Amniotic epithelial cell (primary cell): ENCODE results near the gene NPC1.

Experiments
- DNase-seq: peaks from one replicate; pipeline ENCODE4 v3.0.0-alpha.2; 2010; ENCODE audit warnings: low read depth

The NPC1 gene

GRCh38 chr18:23487738-23488570, 98.4 kb downstream of the NPC1 start:
- no peak for DNase-seq

- no peak for DNase-seq
These were observed 100.9 kb downstream of the NPC1 start for GRCh38 chr18:23485386-23485785.

- DNase-seq: no peak
These were observed 101.6 kb downstream of the NPC1 start for GRCh38 chr18:23484561-23485182.
